ENCODE results near the gene VPS39. TPM values are rescaled to one million over a fixed set of nuclear protein-coding genes. Genes with fewer than 3 reads are reported as not detected.

Gene VPS39
- total and polyA plus RNA-seq, 2 of the 13 experiments (the other 11 are each of a cell fraction or from before 2014, with no cell fraction given), result 22.9 to 32.0 TPM

DNA sequence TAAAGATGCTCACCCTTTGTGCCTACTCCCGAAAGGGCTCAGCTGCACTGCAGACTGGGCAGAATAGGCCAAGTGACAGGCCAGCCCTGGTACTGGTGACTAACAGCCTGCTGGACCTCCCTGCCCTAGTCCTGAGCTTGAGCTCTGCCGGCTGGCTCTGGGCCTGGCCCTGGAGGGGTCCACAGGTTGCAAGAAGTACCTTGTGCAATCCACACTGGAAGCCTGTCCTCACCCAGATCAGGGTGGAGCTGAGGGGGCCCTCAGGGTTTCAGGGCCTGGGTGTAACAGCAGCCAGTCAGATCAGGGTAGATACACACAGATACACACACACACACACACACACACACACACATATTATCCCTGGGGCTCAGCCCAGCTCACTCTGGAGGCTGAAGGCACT lies 86.4 kb downstream of the VPS39 start:
- no TSS peak for BruUV-seq (replicated peaks)
- WGBS (ENCODE audit: low lambda C conversion rate), result no CpG with 5 or more reads among the region's 2 CpGs
- no peaks in the 10 kb centered on the region for H3K36me3 ChIP-seq (replicated peaks in 1 of 2; ENCODE audit: control insufficient read depth in 1 of 2, insufficient read depth in 2 of 2, low read length in 2 of 2)
- peaks cover 13% of the 10 kb centered on the region for H3K4me1 ChIP-seq (ENCODE audit: insufficient read depth, low read length)
- peaks cover 2 to 19% of the 10 kb centered on the region in 2 experiments; a peak in 3 of 5 replicates for H3K27me3 ChIP-seq (ENCODE audit: control insufficient read depth in 1 of 2, insufficient read depth in 2 of 2, low read length in 2 of 2)
- no peak overlapping the region for H3K4me3 ChIP-seq (replicated peaks in 1 of 3; ENCODE audit: insufficient read depth in 1 of 3, low read depth in 2 of 3, low read length in 3 of 3)
- H3K9me3 ChIP-seq (ENCODE audit: low read length), result no peaks in the 10 kb centered on the region
- intact Hi-C loops (cut with micrococcal nuclease; ENCODE audit: unreplicated experiment), result no loop called here
- H3K79me2 ChIP-seq (ENCODE audit: insufficient read depth, low read length), result no peaks in the 10 kb centered on the region
- in situ Hi-C loops (cut with HindIII; ENCODE audit: extremely low pct_ligation_motif_present, low pct_unique_long_range_greater_than_20kb), result no loop called here
- H3K9ac ChIP-seq (ENCODE audit: insufficient read depth, low read depth, low read length), result no peak overlapping the region
- FAIRE-seq (no peak), DNase-seq (ENCODE audit: low spot score) (no peak), ATAC-seq (peak; percentile 66)
- H2AFZ ChIP-seq (ENCODE audit: low read length), result no peak overlapping the region
- CTCF ChIA-PET (ENCODE audit: low intra/inter-chr PET ratio, low total read pairs), result no interaction called here
- POLR2A ChIA-PET, result no interaction called here
- H3K27ac ChIP-seq (ENCODE audit: extremely low read length, insufficient read depth, low read length), result no peak overlapping the region
- H4K20me1 ChIP-seq (ENCODE audit: insufficient read depth, low read length), result no peaks in the 10 kb centered on the region
- TF ChIP-seq ZNF253 (CRISPR knock-in tag; IDR thresholded peaks at IDR 0.05; ENCODE audit: borderline replicate concordance), result no peak
- TF ChIP-seq STAT5B (CRISPR knock-in tag; IDR thresholded peaks at IDR 0.05), result no peak
- no peak for TF ChIP-seq ZKSCAN1 (IDR thresholded peaks at IDR 0.05; ENCODE audit: low read length)
- no peak for TF ChIP-seq ARNTL (CRISPR knock-in tag; IDR thresholded peaks at IDR 0.05)
- TF ChIP-seq NR2F1 (CRISPR knock-in tag; IDR thresholded peaks at IDR 0.05), result no peak
- TF ChIP-seq CEBPB (IDR thresholded peaks at IDR 0.05; ENCODE audit: borderline replicate concordance, low read depth, low read length), result peak; percentile 42; the same call in 1 of the 2 replicates
- TF ChIP-seq, protein P1, sequence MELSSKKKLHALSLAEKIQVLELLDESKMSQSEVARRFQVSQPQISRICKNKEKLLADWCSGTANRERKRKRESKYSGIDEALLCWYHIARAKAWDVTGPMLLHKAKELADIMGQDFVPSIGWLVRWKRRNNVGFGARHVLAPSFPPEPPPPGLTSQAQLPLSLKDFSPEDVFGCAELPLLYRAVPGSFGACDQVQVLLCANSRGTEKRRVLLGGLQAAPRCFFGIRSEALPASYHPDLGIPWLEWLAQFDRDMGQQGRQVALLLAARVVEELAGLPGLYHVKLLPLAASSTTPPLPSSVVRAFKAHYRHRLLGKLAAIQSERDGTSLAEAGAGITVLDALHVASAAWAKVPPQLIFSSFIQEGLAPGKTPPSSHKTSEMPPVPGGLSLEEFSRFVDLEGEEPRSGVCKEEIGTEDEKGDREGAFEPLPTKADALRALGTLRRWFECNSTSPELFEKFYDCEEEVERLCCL (CRISPR knock-in tag; IDR thresholded peaks at IDR 0.05; ENCODE audit: borderline replicate concordance), result no peak
- TF ChIP-seq ZNF709 (CRISPR knock-in tag; IDR thresholded peaks at IDR 0.05), result no peak
- 0 out of 2 replicates have a peak, but pooled peaks have one; percentile 13 for TF ChIP-seq ZNF331 (CRISPR knock-in tag; IDR thresholded peaks at IDR 0.05)
- no peak for TF ChIP-seq TMF1 (CRISPR knock-in tag; IDR thresholded peaks at IDR 0.05; ENCODE audit: low read depth)
- TF ChIP-seq PCBP1 (IDR thresholded peaks at IDR 0.05; ENCODE audit: borderline replicate concordance, low read depth, low read length), result no peak
- H3K4me2 ChIP-seq (ENCODE audit: low read depth, low read length), result no peak overlapping the region

All from HepG2 (cell line).